ENCODE data around the gene CSNK2A2.

Gene CSNK2A2

GRCh38 chr16:58198022-58198683, at the start of gene CSNK2A2:
TSS of gene CSNK2A2 (minus strand) at chr16:58198106. CDS start at chr16:58197736, 370 bp downstream.
- in situ Hi-C loops (cut with MboI; ENCODE audit: low sequenced_read_pairs), result no loop called here

GRCh38 chr16:58243528-58244004, 45.7 kb upstream of the CSNK2A2 start:
- in situ Hi-C loops (cut with MboI; ENCODE audit: low sequenced_read_pairs), result no loop called here

GRCh38 chr16:58236831-58237230, 38.9 kb upstream of the CSNK2A2 start:
- in situ Hi-C loops (cut with MboI; ENCODE audit: low sequenced_read_pairs), result no loop called here

GRCh38 chr16:58236231-58236690, 38.4 kb upstream of the CSNK2A2 start:
- in situ Hi-C loops (cut with MboI; ENCODE audit: low sequenced_read_pairs), result no loop called here

- in situ Hi-C loops (cut with MboI; ENCODE audit: low sequenced_read_pairs), result no loop called here
These were observed 37.8 kb upstream of the CSNK2A2 start for GRCh38 chr16:58235663-58236062.

GRCh38 chr16:58234831-58235595, 37.1 kb upstream of the CSNK2A2 start:
- in situ Hi-C loops (cut with MboI; ENCODE audit: low sequenced_read_pairs), result no loop called here

GRCh38 chr16:58230259-58230658, 32.4 kb upstream of the CSNK2A2 start:
- in situ Hi-C loops (cut with MboI; ENCODE audit: low sequenced_read_pairs), result no loop called here

- in situ Hi-C loops (cut with MboI; ENCODE audit: low sequenced_read_pairs), result no loop called here
These were observed 28.9 kb upstream of the CSNK2A2 start for GRCh38 chr16:58226790-58227189.

GRCh38 chr16:58225965-58226602, 28.2 kb upstream of the CSNK2A2 start:
- in situ Hi-C loops (cut with MboI; ENCODE audit: low sequenced_read_pairs), result no loop called here

GRCh38 chr16:58222532-58223316, 24.8 kb upstream of the CSNK2A2 start:
- in situ Hi-C loops (cut with MboI; ENCODE audit: low sequenced_read_pairs), result no loop called here

- in situ Hi-C loops (cut with MboI; ENCODE audit: low sequenced_read_pairs), result no loop called here
These were observed 21.5 kb upstream of the CSNK2A2 start for GRCh38 chr16:58219432-58219831.

GRCh38 chr16:58218786-58219185, 20.9 kb upstream of the CSNK2A2 start:
- in situ Hi-C loops (cut with MboI; ENCODE audit: low sequenced_read_pairs), result no loop called here

GRCh38 chr16:58217311-58217925, 19.5 kb upstream of the CSNK2A2 start:
- in situ Hi-C loops (cut with MboI; ENCODE audit: low sequenced_read_pairs), result no loop called here

- in situ Hi-C loops (cut with MboI; ENCODE audit: low sequenced_read_pairs), result no loop called here
These were observed 15.1 kb upstream of the CSNK2A2 start for GRCh38 chr16:58212824-58213655.

GRCh38 chr16:58211846-58212245, 13.9 kb upstream of the CSNK2A2 start:
- in situ Hi-C loops (cut with MboI; ENCODE audit: low sequenced_read_pairs), result no loop called here

GRCh38 chr16:58211245-58211644, 13.3 kb upstream of the CSNK2A2 start:
- in situ Hi-C loops (cut with MboI; ENCODE audit: low sequenced_read_pairs), result no loop called here

GRCh38 chr16:58205276-58206036, 7.5 kb upstream of the CSNK2A2 start:
- in situ Hi-C loops (cut with MboI; ENCODE audit: low sequenced_read_pairs), result no loop called here

- in situ Hi-C loops (cut with MboI; ENCODE audit: low sequenced_read_pairs), result no loop called here
These were observed 3.3 kb upstream of the CSNK2A2 start for GRCh38 chr16:58201163-58201562.

All from hTERT RPE-1 (cell line).